Epithelial cell of esophagus (primary cell): ENCODE measurements around the gene AIRE.
"Not testable (repeated sequence)": the region's sequence is repeated elsewhere in the genome, so short reads cannot be mapped to it uniquely, and the experiment has no call there.

Experiments
- DNase-seq: peaks from one replicate; pipeline ENCODE4 v3.0.0; 2010; ENCODE audit warnings: low read depth
- H3K4me3 ChIP-seq: 2 replicates; pipeline ENCODE4 v1.5.1; 2011; ENCODE audit warnings: mild to moderate bottlenecking, low read length, control low read depth
- TF ChIP-seq, protein P1 (sequence below): IDR thresholded peaks from 2 replicates; pipeline ENCODE4 v1.5.1; 2011; ENCODE audit warnings: low read depth, mild to moderate bottlenecking, low read length, control low read depth, inconsistent platforms; ENCODE audit not compliant: insufficient read depth; ENCODE audit errors: missing control alignments

AIRE gene

DNA sequence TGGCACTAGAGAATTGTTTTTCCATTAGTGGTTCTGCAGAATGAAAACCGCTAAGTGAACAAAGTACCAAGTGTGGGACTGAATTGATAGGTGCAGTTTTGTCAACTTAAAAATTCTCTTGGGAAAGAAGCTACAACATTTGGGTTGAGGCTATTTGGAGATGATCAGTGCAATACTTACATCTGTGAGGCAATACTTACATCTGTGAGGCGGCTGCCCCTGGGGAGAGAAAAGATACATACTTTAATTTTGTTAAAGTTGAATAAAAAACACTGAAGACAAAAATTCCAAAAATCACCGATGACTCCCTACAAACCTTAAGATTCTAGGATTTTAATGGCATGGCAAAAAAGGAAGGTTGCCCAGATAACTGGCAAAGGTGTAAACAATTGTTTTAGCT lies 51.8 kb downstream of the AIRE start:
- TF ChIP-seq, protein P1, sequence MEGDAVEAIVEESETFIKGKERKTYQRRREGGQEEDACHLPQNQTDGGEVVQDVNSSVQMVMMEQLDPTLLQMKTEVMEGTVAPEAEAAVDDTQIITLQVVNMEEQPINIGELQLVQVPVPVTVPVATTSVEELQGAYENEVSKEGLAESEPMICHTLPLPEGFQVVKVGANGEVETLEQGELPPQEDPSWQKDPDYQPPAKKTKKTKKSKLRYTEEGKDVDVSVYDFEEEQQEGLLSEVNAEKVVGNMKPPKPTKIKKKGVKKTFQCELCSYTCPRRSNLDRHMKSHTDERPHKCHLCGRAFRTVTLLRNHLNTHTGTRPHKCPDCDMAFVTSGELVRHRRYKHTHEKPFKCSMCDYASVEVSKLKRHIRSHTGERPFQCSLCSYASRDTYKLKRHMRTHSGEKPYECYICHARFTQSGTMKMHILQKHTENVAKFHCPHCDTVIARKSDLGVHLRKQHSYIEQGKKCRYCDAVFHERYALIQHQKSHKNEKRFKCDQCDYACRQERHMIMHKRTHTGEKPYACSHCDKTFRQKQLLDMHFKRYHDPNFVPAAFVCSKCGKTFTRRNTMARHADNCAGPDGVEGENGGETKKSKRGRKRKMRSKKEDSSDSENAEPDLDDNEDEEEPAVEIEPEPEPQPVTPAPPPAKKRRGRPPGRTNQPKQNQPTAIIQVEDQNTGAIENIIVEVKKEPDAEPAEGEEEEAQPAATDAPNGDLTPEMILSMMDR: no peak
- no peak overlapping the region for H3K4me3 ChIP-seq
- no peak for DNase-seq

DNA sequence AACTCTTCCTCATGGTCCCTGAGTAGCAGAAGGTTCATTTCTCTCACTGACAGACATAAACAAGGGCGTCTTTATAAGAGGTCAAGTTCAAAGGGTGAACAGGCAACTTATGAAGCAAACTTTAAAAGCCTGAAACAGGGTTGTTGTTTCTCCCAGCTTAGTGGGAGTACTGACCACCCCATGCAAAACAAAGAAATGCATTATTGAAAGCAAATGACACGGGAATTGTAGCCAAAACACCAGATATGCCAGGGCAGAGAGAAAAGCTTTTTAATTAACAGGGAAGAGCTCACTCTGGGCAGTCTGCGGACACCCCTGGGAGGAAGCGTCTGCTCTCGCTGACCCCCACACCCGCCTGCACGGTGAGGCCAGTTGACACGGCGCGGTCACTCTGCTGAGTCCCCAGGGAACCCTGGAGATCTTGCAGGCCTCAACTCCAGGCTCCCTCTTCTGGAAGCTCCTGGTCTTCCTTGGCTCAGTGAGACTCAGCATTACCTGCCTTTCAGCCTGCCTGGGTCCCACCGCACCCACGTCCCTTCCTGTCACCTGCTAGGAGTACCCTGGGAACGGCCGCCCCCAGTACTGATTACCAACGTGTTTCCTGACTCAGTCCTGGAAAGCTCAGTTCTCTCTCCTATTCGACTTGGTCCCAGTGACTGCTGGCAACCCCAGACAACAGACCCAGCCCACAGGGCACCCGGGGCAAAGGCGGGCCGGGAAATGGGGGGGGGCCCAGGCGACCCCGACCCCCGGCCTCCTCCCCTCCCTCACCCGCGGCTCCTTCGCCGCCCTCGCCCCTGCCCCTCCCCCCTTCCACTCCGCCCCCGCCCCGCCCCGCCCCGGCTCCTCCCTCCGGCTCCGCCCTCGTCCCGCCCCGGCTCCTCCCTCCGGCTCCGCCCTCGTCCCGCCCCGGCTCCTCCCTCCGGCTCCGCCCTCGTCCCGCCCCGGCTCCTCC lies 52.5 kb downstream of the AIRE start:
- DNase-seq: peak; percentile 68
- H3K4me3 ChIP-seq: peak overlapping the region; percentile 39
- TF ChIP-seq, protein P1: peak; percentile 50

DNA sequence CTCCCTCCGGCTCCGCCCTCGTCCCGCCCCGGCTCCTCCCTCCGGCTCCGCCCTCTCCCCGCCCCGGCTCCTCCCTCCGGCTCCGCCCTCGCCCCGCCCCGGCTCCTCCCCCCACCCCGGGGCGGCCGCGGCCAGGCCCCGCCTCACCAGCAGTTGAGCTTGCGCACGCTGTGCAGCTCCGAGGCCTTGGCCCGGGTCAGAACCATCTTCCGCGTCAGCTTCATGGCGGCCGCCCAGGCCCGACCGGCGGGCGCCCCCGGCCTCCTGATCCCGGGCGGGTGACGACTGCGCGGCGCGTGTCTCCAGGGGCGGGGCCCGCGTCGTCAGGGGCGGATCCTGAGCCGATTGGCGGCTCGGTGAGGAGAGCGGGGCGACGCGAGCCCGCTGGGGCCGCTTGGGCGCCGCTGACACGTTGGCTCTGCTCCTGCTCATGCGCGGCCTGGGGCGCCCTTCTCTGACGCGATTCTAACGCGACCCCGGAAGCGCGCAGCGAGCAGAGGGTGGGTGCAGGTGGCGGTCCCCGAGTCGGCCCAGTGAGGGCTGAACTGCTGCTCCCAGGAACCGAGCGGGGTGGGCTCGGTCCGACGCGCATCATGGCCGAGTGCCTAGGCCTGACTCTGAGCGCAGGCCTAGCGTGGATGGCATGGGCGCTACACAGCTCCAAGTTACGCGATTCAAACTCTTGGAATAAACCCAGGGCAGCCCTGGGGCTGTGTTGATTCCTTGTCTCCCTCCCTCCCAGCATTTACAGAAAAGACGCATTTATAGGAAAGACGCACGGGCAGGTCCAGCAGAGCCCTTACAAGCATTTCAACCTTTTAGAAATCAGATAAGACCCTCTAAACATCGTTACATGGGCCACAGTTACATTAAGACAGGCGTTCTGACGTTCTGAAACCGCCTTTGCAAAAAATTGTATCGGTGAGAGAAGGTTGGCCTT lies 53.6 kb downstream of the AIRE start, which contains the start of gene CFAP410:
TSS of gene CFAP410 (minus strand) at position 420 of the 940 bp plus-strand sequence. CDS start at position 224, 196 bp downstream.
- peak; percentile 96 for DNase-seq
- TF ChIP-seq, protein P1: no peak
- peak within 1 kb of the TSS; percentile 86 for H3K4me3 ChIP-seq

DNA sequence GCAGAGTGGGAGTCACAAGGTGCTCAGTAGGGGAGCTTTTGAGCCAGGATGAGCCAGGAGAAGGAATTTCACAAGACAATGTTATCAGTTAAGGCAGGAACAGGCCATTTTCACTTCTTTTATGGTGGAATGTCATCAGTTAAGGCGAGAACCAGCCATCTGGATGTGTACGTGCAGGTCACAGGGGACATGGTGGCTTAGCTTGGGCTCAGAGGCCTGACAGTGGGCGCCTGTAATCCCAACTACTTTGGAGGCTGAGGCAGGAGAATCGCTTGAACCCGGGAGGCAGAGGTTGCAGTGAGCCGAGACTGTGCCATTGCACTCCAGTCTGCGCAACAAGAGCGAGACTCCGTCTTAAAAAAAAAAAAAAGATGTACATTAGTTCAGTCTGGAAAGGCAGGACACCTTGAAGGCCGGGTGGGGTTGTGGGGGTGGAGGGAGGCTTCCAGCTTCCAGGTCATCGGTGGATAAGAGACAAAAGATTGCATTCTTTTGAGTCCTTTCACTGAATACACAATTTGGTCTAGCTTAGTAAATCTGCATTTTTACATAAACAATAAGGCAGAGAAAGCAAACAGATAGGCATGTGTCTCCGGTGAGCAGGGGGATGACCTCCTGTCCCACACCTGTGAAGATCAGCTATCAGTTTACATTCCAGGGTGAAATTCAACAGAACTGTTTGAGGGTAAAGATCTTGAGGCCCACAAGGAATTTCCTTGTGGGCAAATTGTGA lies 56.2 kb downstream of the AIRE start:
- not testable (repeated sequence) for H3K4me3 ChIP-seq, DNase-seq

DNA sequence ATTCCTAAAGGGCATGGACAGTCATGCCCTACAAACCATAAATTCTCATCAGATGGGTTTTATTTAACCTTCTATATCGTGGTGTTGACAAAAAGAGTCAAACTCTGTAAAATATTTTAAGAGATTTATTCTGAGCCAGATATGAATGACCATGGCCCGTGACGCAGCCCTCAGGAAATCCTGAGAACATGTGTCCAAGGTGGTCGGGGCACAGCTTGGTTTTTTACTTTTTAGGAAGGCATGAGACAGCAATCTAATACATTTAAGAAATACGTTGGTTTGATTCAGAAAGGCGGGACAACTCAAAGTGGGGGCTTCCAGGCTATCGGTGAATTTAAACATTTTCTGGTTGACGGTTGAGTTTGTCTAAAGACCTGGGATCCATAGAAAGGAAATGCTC lies 57.3 kb downstream of the AIRE start:
- H3K4me3 ChIP-seq, DNase-seq: not testable (repeated sequence)

DNA sequence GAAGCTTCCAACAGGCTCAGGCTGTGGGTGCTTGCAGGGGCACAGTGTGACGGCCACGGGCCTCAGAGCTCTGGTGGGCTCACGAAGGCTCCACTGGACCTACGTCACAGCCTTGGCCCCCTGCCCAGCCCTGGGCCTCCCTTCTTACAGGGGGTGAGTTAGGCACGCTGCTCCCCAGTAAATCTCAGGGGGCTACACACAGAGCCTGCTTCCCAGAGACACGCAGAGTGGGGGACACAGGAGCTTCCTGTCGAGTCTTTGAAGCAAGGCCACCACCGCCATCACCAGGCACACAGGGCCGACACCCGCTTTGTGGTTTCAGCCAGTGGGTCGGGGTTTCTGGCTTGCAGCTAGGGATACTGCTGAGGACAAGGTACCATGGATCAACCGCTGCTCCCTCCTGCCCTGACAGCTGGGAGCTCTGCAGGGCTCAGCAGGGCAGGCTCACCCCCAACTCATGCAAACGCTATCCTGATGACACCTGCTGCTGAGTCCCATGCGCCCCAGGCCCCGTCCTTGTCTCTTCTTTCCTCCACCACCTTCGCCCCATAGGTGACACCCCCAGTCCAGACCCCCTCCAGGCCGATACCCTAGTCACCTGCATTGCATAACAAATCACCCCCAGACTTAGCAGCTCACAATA lies 59.0 kb downstream of the AIRE start:
- DNase-seq: no peak
- no peak overlapping the region for H3K4me3 ChIP-seq
- TF ChIP-seq, protein P1: no peak

DNA sequence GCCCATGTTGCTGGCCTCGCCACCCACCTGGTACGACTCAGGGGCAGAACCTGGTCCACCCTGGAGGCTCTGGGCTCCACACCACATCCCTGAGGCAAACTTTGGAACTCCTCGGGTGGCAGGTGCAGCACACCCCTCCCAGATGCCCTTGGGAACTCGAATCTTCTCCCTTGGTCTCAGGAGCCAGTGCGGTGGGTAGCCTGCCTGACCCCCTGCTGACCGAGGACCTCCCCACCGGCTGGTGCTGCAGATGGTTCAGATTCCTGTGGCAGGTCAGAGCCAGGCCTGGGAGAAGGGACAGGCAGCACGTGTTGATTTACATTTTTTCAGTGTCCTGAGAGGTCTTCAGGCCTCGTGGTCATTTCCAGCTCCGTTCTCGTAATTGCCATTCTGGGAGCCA lies 59.8 kb downstream of the AIRE start:
- H3K4me3 ChIP-seq: no peak overlapping the region
- TF ChIP-seq, protein P1: no peak
- DNase-seq: no peak
